T-helper 1 cell treated with Interleukin-12 subunit alpha and Interleukin-12 subunit beta and Interleukin-4 antibody, amounts not matched to agents 30 ng/mL and 1 ng/mL, for 36 hours (primary cell): Measurements from ENCODE around the gene LYL1. TPM values are rescaled to one million over a fixed set of nuclear protein-coding genes. Genes with fewer than 3 reads are reported as not detected.

Experiments
- intact Hi-C: fragments of 100-400 bp; cut with micrococcal nuclease; formaldehyde crosslinking; loops from one replicate; pipeline ENCODE4 v1.15.1; 2024
- total RNA-seq: library from RNA; stranded (reverse); gene quantifications from 2 replicates; pipeline ENCODE4 v1.2.3, GENCODE V29; 2022

Gene LYL1
- total RNA-seq, 1 donor from 2014 or later, result 4.2 TPM

DNA sequence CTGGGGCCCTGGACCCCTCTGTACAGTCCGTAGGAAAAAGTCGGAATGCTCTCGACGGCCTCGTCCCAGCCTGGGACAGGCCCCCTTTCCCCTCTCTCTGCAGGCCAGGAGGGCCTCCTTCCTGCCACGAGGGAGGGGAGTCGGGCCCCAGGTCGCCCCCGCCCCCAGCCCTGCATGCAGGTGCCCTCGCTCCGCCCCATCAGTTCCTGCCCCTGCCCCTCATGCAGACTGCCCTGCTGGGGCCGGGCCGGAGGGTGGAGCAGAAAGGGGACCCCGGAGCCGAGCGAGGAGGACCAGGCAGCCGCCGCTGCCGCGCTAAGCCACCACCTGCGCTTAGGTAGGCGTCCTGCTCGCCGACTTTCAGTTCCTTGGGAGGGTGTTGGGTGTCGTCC, 7.3 kb downstream of the LYL1 start:
- intact Hi-C loops, result loop anchor here (5.0 kb wide), 2 partner anchors 258 to 1673 kb away; partner anchors contain the start of gene MAST1

DNA sequence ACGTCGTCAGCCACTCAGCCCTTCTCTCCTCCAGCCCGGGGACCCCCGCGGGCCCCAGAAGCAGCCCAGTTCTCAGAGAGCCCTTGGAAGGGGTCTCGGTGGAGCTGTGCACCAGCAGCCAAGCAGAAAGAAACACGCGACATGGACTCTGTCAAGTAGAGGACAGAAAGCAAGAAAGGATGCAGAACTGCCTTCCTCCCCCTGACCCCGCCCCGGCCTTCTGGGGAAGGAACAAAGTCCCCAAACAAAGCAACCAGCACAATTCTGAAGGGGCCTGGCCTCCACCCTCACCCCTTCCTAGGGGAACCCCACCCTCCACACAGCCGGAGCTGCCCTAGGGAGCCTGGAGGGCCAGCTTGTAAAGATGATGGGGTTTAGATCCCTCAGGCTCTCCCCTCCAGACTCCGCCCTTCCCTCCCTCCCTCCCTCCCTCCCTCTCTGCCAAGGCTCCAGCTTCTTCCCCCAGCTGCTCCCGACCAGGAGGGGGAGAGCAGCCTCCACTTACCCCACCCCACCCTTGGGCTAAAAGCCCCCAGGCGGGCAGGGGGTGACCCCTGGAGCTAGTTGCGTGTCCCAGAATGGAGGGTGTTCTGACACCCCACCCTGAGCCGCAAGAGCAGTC, 7.8 kb downstream of the LYL1 start:
- intact Hi-C loops, result loop anchor here (1.0 to 5.0 kb wide), 5 partner anchors 63 to 1673 kb away; partner anchors contain the start of gene MAST1

DNA sequence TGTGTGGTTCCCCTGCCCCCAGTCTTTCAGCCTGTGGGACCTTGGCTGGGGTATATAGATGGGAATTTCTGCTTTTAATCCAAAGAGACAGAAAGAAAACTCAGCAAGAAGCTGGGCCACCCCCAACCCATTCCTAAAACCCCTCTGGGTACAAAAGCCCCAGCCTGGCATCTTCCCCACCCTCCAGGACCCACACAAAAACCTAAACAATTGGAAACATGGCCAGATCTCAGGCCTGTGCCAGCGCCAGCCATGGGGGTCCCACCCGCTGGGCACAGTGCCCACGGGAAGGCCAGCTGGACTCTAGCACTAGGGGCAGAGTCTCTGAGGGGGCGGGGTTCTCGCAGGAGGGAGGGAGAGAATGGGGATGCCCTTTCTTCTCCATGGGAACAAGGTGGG, 8.6 kb downstream of the LYL1 start:
- intact Hi-C loops, result loop anchor here (1.0 to 5.0 kb wide), 3 partner anchors 62 to 116 kb away; no protein-coding TSS in a partner anchor

DNA sequence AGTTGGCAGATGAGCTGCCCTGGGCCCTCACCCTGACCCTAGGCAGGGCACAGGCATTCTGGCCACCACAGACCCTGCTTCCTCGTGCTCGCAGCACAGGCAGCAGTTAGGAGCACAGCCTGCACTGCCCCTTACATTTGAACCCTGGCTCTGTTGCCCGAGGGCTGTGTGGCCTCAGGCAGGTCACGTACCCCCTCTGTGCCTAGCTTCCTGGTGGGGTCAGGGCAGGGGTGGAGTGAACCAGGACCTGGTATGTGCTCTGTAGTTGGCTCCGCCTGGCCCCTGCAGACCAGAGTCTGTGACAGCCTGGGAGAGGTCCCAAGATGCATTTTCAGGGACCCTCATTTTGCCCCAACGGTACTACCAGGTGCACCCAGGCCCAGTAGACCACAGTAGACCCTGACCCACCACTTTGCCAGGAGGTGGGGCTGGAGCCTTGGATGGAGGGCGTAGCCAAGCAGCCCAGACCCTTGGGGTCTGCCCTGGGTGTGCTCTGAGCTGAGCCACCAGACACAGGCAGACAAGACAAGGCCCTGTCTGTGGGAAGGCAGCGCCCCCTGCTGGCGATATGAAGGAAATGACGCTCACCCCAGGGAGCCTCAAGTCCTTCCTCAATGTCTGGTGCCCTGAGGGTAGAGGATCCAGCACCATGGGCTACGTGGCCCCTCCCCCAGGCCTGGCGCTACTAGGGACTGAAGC, 9.1 kb downstream of the LYL1 start:
- intact Hi-C loops, result loop anchor here (1.0 to 5.0 kb wide), 5 partner anchors 32 to 128 kb away; no protein-coding TSS in a partner anchor

DNA sequence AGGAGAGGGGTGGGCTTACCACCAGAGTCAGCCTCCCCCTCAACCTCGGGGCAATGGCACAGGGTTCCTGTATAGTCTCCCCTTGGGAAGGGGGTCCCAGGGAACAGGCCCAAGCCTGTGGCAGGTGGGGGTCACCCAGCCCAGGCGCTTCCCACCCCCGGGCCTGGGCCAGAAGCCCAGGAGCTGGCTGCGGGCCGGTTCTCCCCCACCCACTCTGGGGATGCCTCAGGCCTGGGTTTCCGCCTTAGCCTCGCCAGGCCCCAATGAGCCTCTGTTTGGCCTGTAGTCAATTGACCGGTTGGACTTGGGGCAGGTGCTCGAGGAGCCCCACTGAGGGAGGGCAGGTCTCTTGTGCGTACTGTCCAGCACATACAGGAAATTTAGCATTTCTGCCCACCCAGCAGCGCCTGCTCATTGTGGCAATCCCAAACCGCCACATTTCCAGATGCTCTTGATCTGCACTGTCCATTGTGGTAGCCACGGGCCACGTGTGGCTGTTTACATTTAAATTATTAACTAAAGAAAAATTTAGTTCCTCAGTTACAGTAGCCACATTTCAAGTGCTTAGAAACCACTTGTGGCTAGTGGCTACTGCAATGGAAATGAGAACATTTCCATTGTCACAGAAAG, 9.9 kb downstream of the LYL1 start:
- intact Hi-C loops, result loop anchor here (1.0 to 5.0 kb wide), 3 partner anchors 31 to 127 kb away; no protein-coding TSS in a partner anchor

DNA sequence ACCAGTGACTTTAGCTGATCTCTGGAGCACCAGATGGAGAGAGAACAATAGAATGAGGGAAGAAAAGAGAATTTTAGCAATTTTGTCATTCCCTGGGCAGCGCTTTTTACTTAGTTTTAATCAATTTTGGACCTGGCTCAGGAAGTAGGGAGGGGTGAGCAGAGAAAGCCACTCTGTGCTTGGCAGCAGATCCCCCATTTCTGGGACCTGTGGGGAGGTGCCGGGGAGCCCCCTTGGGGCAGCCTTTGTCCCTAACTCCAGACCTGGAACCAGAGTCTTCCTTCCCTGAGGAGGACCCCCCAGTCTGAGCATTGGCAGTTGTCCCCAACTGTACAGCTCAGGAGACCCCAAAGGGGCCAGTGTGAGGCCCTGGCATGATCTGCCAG, 10.5 kb downstream of the LYL1 start:
- intact Hi-C loops, result loop anchor here (5.0 kb wide), 1 partner anchor 60 kb away; no protein-coding TSS in a partner anchor

DNA sequence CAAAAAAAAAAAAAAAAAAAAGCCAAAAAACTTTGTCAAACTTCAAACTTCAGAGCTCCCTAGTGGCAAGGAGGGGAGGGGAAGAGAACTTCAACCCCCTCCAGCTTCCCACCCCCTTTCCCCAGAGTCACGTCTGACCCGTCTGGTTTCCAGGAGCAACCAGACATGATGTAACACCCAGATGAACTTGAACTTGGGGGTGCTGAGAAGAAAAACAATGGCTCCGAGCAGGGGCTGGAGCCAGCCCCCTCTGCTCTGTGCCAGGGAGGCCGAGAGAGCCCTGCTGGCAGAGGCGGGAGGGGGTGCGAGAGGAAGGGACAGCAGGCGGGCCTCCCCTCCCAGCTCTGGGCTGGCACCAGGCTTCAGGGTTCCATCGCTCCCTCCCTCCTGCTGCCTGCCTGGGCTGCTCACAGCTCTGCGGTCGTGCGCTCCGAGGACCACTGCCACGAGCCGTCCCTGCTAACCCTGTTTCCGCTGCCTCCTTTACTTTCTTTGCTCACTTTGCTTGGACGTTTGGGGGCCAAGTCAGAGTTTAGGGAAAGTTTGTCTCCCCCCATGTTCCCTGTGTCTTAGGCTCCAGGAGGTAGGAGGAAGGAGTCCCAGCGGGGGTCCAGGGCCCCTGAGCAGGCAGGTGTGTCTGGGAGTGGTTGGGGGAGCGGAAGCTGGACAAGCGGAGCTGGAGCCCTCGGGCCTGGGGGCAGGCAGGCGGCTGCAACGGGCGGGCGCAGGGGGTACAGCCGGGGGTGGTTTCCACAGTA, 11.1 kb downstream of the LYL1 start:
- intact Hi-C loops, result loop anchor here (5.0 kb wide), 1 partner anchor 59 kb away; no protein-coding TSS in a partner anchor

DNA sequence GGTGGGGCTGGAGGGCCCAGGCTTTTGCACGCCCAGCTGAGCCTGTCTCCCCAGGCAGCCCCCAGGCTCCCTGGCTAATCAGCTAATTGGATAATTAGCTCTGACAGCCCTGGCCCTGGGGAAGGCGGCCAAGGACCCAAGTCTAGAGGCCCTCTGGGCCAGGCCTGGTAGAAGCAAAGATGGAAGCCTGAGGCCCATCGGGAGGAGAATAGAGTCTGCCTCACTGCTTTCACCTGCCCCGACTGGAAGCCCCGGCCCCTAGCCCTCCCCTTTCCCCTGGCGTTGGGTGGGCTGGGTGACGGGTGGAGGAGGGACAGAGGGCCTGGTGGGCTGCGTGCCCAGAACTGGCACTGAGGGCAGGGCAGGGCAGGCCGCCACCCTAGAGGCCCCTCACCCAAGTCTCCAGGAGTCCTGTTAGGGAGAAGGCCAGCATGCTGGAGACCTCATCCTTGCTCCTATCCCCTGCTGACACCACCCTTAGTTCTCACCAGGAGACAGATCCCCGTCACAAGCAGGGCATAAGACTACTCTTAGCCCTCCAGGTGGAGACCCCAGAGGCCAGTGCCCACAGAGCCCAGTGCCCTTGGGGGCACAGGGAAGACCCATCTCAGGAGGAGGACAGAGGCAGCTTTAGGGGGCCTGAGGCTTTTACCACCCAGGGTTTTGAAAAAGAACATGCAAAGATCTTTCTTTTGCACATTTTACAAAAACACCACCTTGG, 12.0 kb downstream of the LYL1 start:
- intact Hi-C loops, result loop anchor here (5.0 kb wide), 1 partner anchor 58 kb away; no protein-coding TSS in a partner anchor

DNA sequence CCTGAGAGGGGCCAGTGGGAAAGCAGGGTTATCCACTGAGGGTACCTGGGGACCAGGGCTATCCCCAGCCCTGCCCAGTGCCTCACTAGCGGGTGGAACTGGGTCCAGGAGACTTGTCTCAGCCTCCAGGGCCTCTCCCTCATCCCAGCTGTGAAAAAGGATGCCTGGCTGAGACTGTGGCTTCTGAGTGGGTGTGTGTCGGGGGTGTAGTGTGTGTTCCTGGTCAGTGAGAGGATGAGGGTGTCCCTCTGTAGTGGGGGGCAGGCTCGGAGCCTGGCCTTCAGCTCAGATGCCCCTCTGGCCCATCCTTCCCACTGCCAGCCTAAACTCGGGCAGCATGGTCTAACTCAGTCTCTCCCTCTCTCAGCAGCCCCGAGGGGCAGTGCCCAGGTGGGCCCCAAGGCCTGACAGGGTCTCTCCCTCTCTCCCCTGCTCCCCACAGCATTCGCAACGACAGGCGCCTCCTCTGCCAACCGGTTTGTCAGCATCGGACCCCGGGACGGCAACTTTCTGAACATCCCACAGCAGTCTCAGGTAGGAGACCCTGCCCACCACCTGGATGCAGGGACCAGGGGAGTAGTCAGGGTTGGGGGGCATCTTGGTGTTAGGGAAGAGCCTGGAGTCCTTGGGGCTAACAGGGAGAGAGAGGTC, 12.7 kb downstream of the LYL1 start:
- intact Hi-C loops, result loop anchor here (5.0 kb wide), 1 partner anchor 58 kb away; no protein-coding TSS in a partner anchor

DNA sequence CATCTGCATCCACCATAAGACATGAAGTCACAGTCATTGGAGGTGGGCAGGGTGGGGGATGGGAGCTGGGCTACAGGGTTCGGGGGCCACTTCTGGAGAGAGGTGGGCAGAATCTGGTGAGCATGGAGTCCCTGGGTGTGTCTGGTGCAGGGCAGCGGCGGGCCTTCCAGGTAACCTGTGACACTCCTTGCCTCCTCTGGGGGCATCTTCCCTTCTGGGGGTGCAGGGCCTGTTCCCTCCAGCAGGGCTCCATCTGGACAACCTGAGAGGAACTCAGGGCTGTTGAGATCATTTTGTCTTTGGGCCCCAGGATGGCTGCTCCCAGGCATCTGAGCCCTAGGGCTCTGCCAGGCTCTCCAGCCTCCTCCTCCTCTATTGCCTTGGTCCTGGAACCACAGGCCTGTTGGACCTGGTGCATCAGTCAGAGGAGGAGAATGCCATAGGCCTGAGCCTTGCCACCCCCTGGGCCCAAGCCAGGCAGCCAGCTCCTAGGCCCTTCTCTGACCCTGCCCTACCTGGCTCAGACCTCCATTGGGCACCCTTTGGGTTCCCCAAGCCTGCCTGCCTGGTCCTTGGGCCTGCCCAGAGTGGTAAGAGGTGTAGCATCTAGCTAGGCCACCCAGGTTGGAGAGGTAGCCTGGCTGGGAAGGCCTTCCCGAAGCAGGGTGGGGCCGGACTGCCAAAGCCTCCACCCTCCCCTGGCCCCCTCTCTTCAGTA, 13.4 kb downstream of the LYL1 start:
- intact Hi-C loops, result no loop called here

DNA sequence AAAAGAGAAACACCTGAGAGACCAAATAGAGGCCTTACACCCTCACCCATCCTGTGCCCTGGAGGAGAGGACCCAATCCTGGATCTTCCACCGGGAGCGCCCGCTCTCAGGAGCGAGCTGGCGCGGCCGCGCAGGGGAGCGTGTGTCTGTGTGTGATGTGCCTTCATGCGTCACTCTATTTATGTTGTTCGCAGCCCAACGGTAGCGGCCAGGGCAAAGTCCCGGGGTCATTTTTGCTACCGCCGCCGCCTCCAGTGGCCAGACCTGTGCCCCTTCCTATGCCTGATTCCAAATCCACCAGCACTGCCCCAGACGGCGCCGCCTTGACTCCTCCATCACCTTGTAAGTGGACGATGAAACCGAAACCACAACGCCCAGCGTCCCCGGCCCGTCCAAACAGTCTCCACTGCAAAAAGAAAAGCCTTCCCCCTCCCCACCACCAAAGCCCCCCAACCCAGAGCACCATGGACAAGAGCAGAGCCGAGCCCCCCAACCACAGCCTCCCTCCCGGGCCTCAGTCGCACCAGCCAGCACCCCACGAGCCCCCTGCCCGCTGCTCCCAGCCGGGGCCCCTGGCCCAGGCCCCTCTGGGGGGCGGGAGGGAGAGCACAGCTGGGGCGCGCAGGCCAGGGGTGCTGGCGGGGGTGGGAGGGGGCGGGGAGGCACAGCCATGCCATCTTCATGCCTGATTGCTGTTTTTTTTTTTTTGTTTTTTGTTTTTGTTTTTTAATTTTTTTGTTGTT, 14.7 kb downstream of the LYL1 start:
- intact Hi-C loops, result no loop called here

DNA sequence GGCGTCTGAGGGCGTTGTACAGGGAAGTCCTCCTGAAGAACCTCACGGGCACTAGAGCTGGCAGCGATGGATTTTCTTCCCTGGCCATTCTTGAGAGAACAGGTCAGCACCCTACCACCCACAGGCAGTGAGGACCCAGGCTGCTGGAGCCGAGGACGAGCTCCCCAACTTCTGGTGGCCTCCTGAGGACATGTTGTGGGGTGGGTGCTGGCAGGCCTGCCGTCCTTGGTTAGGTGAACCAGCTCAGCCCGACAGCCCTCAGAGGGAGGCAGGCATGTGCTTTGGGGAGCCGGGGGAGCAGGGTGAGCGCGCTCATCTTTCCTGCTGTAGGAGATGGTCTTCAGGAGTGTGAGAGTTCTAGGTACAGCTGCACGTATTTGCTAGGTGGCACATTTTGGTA, 15.4 kb downstream of the LYL1 start:
- intact Hi-C loops, result no loop called here

DNA sequence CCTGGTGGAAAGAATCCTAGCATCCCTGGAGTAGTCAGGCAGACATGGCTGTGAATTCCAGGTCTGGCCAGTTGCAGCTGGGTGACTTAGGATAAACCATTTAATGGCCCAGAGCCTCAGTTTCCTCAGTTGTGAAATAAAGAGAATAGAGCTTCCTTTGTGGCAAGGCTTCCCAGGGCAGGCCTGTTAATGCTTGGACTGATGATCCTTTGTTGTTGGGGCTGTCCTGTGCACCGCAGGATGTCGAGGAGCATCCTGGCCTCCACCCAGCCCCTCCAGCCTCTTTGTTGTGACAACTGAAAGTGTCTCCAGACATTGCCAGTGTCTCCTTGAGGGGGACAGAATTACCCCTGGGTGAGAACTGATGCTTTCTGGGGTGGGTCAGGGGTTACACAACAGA, 16.3 kb downstream of the LYL1 start:
- intact Hi-C loops, result no loop called here

DNA sequence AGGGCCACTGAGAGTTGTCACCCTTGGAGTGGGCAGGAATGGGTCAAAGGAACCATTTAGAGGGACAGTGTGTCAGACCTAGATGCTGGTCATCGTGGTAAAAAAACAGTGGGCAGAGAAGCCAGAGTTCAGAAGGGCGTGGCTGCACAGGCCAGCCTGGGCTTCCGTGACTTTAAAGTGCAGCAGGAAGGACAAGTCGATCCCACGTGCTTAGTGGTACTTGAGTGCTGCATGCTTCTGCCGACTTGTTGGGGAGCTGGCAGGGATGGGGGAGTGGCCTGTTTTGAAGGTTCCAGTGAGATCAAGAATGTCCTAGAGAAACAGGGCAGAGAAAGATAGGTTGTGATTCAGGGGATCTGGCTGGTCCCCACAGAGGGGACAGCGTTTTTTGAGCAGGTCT, 17.0 kb downstream of the LYL1 start:
- intact Hi-C loops, result no loop called here

DNA sequence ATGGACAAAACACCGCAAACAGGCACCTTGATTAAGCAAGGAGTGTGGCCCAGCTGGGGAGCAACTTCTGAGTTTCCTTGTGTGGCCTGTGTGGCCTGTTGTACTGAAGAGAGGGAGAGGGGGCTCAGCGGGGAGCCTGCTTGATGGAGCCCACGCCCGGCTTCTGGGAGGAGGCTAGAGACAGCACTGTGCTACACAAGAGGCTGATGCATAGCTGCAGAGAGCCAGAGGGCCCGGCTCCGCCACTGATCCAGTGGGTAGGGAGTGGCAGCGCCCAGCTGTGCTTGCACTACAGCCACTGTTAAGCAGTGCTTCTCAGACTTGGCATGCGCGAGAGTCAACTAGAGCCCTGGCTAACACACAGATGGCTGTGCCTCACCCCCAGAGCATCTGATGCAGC, 19.0 kb downstream of the LYL1 start:
- intact Hi-C loops, result no loop called here

DNA sequence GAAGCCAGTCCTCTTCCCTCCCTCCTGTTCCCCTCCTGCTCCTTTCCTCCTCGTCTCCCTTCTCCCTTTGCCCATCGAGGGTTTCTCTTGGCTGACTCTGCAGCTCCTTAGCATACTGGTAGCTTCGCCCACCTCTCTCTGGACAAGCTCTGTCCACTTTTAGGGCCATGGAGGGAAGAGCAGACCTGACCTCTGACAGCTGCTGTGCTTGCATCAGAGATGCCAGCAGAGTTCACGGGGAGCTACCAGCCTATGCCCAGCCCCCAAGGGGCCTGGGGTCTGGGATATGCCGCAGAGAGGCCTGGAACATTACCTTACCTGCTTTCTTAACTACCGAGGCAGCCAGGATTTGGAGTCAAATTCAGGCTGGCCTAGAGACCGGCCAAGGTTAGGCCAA, 19.7 kb downstream of the LYL1 start:
- intact Hi-C loops, result no loop called here

DNA sequence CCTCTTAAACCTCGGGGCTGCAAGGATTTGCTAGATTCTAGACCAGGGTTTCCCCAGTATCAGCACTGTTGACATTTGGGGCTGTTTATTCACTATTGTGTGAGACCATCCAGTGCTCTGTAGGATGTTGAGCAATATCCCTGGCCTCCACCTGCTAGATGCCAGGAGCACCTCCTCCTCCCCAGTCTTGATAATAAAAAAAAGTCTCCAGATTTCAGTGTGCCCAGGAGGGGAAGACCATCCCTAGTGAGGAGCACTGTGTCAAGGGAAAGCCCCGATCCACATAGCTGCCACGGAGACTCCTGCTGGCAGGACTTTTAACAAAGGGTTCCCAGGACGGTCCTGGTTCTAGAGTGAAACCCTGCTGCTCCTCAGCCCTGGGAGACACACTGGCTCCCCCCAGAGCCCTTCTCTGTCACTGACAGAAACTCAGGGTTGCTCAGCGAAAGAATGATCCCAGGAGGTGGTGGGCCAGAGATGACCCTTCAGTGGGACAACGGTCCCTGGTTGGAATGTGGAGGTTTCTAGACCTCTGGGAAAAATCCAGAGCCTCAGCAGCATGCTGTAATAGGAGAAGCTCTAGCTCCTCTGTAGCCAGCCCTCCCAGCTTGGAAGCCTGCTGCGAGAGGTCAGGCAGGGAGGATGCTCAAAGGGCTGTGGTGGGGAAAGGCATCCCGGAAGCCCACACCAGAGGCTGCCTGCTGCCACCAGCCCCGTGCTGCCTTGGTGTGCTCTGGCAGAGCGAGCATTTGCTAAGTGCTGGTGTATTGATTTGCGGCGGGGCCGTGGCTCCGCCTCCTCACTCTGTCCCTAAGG, 20.3 kb downstream of the LYL1 start:
- intact Hi-C loops, result no loop called here

DNA sequence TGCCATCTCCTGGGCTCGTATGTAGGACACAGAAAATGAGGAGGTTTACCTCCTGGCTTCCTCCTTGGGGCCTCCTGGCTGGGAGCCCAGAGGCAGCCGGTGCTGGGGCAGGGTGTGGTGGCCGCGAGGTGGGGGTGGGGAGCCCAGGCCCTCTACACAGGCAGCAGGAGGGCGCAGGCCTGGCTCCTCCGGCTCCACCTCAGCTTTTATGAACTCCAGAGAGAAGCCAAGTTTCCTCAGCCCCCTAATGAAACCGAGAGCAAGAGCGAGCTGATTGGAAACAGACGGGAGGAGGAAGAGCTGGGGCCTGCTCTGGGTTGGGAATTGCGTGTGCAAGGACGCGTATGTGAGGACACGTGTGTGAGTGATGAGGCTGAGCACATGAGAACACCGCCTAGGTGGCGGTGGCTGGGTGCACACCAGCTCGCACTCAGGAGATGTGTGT, 23.1 kb downstream of the LYL1 start:
- intact Hi-C loops, result no loop called here
